NT2/D1 (cell line): ENCODE results near the gene ERBB4.

Source experiments
- SUZ12 ChIP-seq: IDR thresholded peaks from 2 replicates; pipeline ENCODE4 v1.6.1; 2011; ENCODE audit not compliant: insufficient read length, insufficient read depth; ENCODE audit errors: extremely low read depth
- YY1 ChIP-seq: IDR thresholded peaks from 2 replicates; pipeline ENCODE4 v1.6.1; 2011; ENCODE audit not compliant: insufficient read length, insufficient read depth
- ZNF274 ChIP-seq: IDR thresholded peaks from 2 replicates; pipeline ENCODE4 v1.6.1; 2011; ENCODE audit warnings: mild to moderate bottlenecking, low read depth, low read length

GRCh38 chr2:211611061-211611518 is 927.5 kb downstream of the ERBB4 start:
- TF ChIP-seq YY1 (no peak), ZNF274 (no peak), SUZ12 (no peak)
